Measurements from ENCODE around the gene ATP5PD. TPM values are rescaled to one million over a fixed set of nuclear protein-coding genes. Genes with fewer than 3 reads are reported as not detected.

The ATP5PD gene
- total and polyA plus RNA-seq, 2 of the 13 experiments (the other 11 are each of a cell fraction or from before 2014, with no cell fraction given), result 158 to 428 TPM

- no peak for TF ChIP-seq TAF1 (CRISPR knock-in tag; IDR thresholded peaks at IDR 0.05)
- no peak for TF ChIP-seq ZNF75D (CRISPR knock-in tag; IDR thresholded peaks at IDR 0.05; ENCODE audit: borderline replicate concordance)
- peak; percentile 28; the same call in 1 of the 2 replicates for TF ChIP-seq ZFX (CRISPR knock-in tag; IDR thresholded peaks at IDR 0.05; ENCODE audit: low read depth)
- no peak for TF ChIP-seq ZNF446 (CRISPR knock-in tag; IDR thresholded peaks at IDR 0.05)
- no peak for TF ChIP-seq ZNF674 (CRISPR knock-in tag; IDR thresholded peaks at IDR 0.05; ENCODE audit: low read depth)
- TF ChIP-seq ZNF335 (CRISPR knock-in tag; IDR thresholded peaks at IDR 0.05), result no peak
- TF ChIP-seq GLI4 (CRISPR knock-in tag; IDR thresholded peaks at IDR 0.05; ENCODE audit: borderline replicate concordance), result no peak
- no peak for TF ChIP-seq HIVEP1 (CRISPR knock-in tag; IDR thresholded peaks at IDR 0.05)
- no peak for TF ChIP-seq SRY (CRISPR knock-in tag; IDR thresholded peaks at IDR 0.05)
- TF ChIP-seq TSC22D2 (CRISPR knock-in tag; IDR thresholded peaks at IDR 0.05; ENCODE audit: borderline replicate concordance), result no peak
- no peak for TF ChIP-seq FOSL2 (CRISPR knock-in tag; IDR thresholded peaks at IDR 0.05)
- TF ChIP-seq STAT6 (CRISPR knock-in tag; IDR thresholded peaks at IDR 0.05; ENCODE audit: borderline replicate concordance), result no peak
- TF ChIP-seq MEF2D (CRISPR knock-in tag; IDR thresholded peaks at IDR 0.05), result no peak
- no peak for TF ChIP-seq ZNF691 (CRISPR knock-in tag; IDR thresholded peaks at IDR 0.05; ENCODE audit: borderline replicate concordance, low read depth)
- TF ChIP-seq GFI1 (CRISPR knock-in tag; IDR thresholded peaks at IDR 0.05; ENCODE audit: borderline replicate concordance), result no peak
- TF ChIP-seq MLX (CRISPR knock-in tag; IDR thresholded peaks at IDR 0.05), result no peak
- no peak for TF ChIP-seq SRSF9 (IDR thresholded peaks at IDR 0.05; ENCODE audit: borderline replicate concordance, insufficient read depth, low read depth, low read length, poor library complexity, severe bottlenecking)
- no peak for TF ChIP-seq ZNF331 (CRISPR knock-in tag; IDR thresholded peaks at IDR 0.05)
- no peak for TF ChIP-seq SSRP1 (CRISPR knock-in tag; IDR thresholded peaks at IDR 0.05)
- TF ChIP-seq RORA (CRISPR knock-in tag; IDR thresholded peaks at IDR 0.05), result no peak
- TF ChIP-seq SMAD9 (CRISPR knock-in tag; IDR thresholded peaks at IDR 0.05), result no peak
- no peak for TF ChIP-seq REST (IDR thresholded peaks at IDR 0.05; ENCODE audit: borderline replicate concordance in 1 of 2, low read depth in 1 of 2, low read length in 2 of 2)
- no peak for TF ChIP-seq MYNN (CRISPR knock-in tag; IDR thresholded peaks at IDR 0.05; ENCODE audit: low read depth)
- no peak for TF ChIP-seq SIX1 (CRISPR knock-in tag; IDR thresholded peaks at IDR 0.05; ENCODE audit: borderline replicate concordance)
These were observed 48.2 kb upstream of the ATP5PD start (continued) for GRCh38 chr17:75094871-75095399.
